Lung (tissue), 12 donors: ENCODE results near the gene CLUH. TPM values are rescaled to one million over a fixed set of nuclear protein-coding genes. Genes with fewer than 3 reads are reported as not detected.
A peak's percentile ranks its signal among the peaks of the same experiment; 100 is the strongest.

Experiments used
- ATAC-seq: fragments of 200-7000 bp; cut with Tn5 transposase; one replicate; pipeline ENCODE4 v1.9.1; 2020; ENCODE audit warnings: moderate number of reproducible peaks; ENCODE audit not compliant: insufficient read depth, low FRiP score
- DNase-seq, 3 donors: peaks; one replicate each; pipeline ENCODE4 v3.0.0-alpha.2; 2013 to 2017
- H3K27ac ChIP-seq, 2 donors: one replicate each; pipeline ENCODE4 v1.5.1; 2013; ENCODE audit warnings: mild to moderate bottlenecking in 2 of 2, moderate library complexity in 2 of 2, control low read depth in 1 of 2, inconsistent platforms in 1 of 2, low read depth in 1 of 2, low read length in 1 of 2
- H3K27me3 ChIP-seq, 3 donors: one replicate each; pipeline ENCODE4 v1.5.1; 2013; ENCODE audit warnings: low read length in 2 of 3; ENCODE audit not compliant: control insufficient read depth in 3 of 3, insufficient read depth in 3 of 3
- H3K36me3 ChIP-seq, 4 donors: one replicate each; pipeline ENCODE4 v1.5.1; 2013; ENCODE audit warnings: low read length in 4 of 4, mild to moderate bottlenecking in 1 of 4, moderate library complexity in 1 of 4; ENCODE audit not compliant: control insufficient read depth in 4 of 4, insufficient read depth in 4 of 4
- H3K4me1 ChIP-seq, 5 donors: one replicate each; pipeline ENCODE4 v1.5.1; 2013; ENCODE audit warnings: low read length in 5 of 5, mild to moderate bottlenecking in 2 of 5, moderate library complexity in 1 of 5; ENCODE audit not compliant: control insufficient read depth in 5 of 5, insufficient read depth in 5 of 5
- H3K4me3 ChIP-seq: one replicate; pipeline ENCODE4 v1.5.1; 2013; ENCODE audit warnings: mild to moderate bottlenecking, control low read depth, moderate library complexity
- H3K9ac ChIP-seq, 2 donors: one replicate each; pipeline ENCODE4 v1.5.1; 2013; ENCODE audit warnings: low read length in 2 of 2, control low read depth in 1 of 2; ENCODE audit not compliant: insufficient read depth in 1 of 2
- H3K9me3 ChIP-seq, 4 donors: one replicate each; pipeline ENCODE4 v1.5.1; 2013; ENCODE audit warnings: low read length in 3 of 4, mild to moderate bottlenecking in 1 of 4, moderate library complexity in 1 of 4; ENCODE audit not compliant: control insufficient read depth in 4 of 4, insufficient read depth in 3 of 4
- CTCF ChIP-seq: IDR thresholded peaks from 2 replicates; pipeline ENCODE4 v1.5.1; 2012; ENCODE audit warnings: mild to moderate bottlenecking; ENCODE audit errors: control extremely low read depth, extremely low read depth
- WGBS, 2 donors: extraction: QIAGEN DNeasy Blood & Tissue Kit; methylation state at CpG; one replicate each; pipeline ENCODE4 v1.1.7; 2013; 5-methylcytosine and 5-hydroxymethylcytosine counted together
- polyA plus RNA-seq, 2 donors: library from polyadenylated mRNA; stranded (reverse); fragments of 200-250 nt; gene quantifications; one replicate each; pipeline ENCODE4 v1.2.1, GENCODE V29; 2013
- total RNA-seq, 2 donors: library from RNA; depleted of rRNA in 1 of 2; stranded (reverse); fragments of >200 nt in 1 of 2; gene quantifications; one replicate each; pipeline ENCODE4 v1.2.1, GENCODE V29; 2014 to 2021
- donor health status: control.
- donor health status: control.
- donor health status: Bipolar disorder and iron deficiency.
- donor health status: healthy.
- donor health status: DM: yes; HTN: yes; CAD: no.

The CLUH gene
- total and polyA plus RNA-seq, 4 donors, result 29.7 to 80.5 (median 42.1) TPM

- WGBS, 2 donors, result 52 to 71% methylated on average over 10 of the region's 10 CpGs
- TF ChIP-seq CTCF, result no peak
- Histone ChIP-seq H3K36me3 (peaks cover 0 to 2% (median 0%) of the 10 kb centered on the region in 4 donors), H3K9me3 (no peaks in the 10 kb centered on the region), H3K27ac (peak overlapping the region; percentile 24 to 84), H3K4me3 (no peak overlapping the region), H3K27me3 (no peaks in the 10 kb centered on the region), H3K4me1 (peaks cover 0 to 35% (median 20%) of the 10 kb centered on the region in 5 donors), H3K9ac (no peak overlapping the region)
- ATAC-seq (no peak), DNase-seq (peak; percentile 53 to 75 (median 69))
Measured at GRCh38 chr17:2709183-2709661, 2.3 kb downstream of the CLUH start.

- Histone ChIP-seq H3K4me1 (peaks cover 0 to 35% (median 20%) of the 10 kb centered on the region in 5 donors), H3K9ac (no peak overlapping the region), H3K36me3 (peaks cover 0 to 7% (median 0%) of the 10 kb centered on the region in 4 donors), H3K27ac (peak overlapping the region in 1 of 2 donors; percentile 84), H3K27me3 (no peaks in the 10 kb centered on the region), H3K9me3 (no peaks in the 10 kb centered on the region), H3K4me3 (no peak overlapping the region)
- 77 to 85% methylated on average over 17 to 21 of the region's 21 CpGs for WGBS, 2 donors
- DNase-seq (no peak), ATAC-seq (no peak)
- TF ChIP-seq CTCF, result no peak
Measured at GRCh38 chr17:2708585-2709182, 2.9 kb downstream of the CLUH start.

- no peaks in the 10 kb centered on the region for H3K9me3 ChIP-seq
- DNase-seq (no peak), ATAC-seq (no peak)
- H3K36me3 ChIP-seq, result peaks cover 0 to 14% (median 3%) of the 10 kb centered on the region in 4 donors
- H3K27me3 ChIP-seq, result no peaks in the 10 kb centered on the region
- peak overlapping the region; percentile 27 to 75 for H3K27ac ChIP-seq
- no peak for TF ChIP-seq CTCF
- WGBS, 2 donors, result 67 to 78% methylated on average over 13 of the region's 13 CpGs
- no peak overlapping the region for H3K9ac ChIP-seq
- peaks cover 0 to 35% (median 20%) of the 10 kb centered on the region in 5 donors for H3K4me1 ChIP-seq
- H3K4me3 ChIP-seq, result no peak overlapping the region
Measured at GRCh38 chr17:2707721-2708584, 3.6 kb downstream of the CLUH start.
